Activated CD4-positive, alpha-beta T cell treated with anti-CD3 and anti-CD28 coated beads for 1 hour (primary cell): Measurements from ENCODE around the gene AQP2.

ENCODE experiments used
- DNase-seq: peaks from one replicate; pipeline ENCODE4 v3.0.0-alpha.2; 2020

AQP2 gene

DNA sequence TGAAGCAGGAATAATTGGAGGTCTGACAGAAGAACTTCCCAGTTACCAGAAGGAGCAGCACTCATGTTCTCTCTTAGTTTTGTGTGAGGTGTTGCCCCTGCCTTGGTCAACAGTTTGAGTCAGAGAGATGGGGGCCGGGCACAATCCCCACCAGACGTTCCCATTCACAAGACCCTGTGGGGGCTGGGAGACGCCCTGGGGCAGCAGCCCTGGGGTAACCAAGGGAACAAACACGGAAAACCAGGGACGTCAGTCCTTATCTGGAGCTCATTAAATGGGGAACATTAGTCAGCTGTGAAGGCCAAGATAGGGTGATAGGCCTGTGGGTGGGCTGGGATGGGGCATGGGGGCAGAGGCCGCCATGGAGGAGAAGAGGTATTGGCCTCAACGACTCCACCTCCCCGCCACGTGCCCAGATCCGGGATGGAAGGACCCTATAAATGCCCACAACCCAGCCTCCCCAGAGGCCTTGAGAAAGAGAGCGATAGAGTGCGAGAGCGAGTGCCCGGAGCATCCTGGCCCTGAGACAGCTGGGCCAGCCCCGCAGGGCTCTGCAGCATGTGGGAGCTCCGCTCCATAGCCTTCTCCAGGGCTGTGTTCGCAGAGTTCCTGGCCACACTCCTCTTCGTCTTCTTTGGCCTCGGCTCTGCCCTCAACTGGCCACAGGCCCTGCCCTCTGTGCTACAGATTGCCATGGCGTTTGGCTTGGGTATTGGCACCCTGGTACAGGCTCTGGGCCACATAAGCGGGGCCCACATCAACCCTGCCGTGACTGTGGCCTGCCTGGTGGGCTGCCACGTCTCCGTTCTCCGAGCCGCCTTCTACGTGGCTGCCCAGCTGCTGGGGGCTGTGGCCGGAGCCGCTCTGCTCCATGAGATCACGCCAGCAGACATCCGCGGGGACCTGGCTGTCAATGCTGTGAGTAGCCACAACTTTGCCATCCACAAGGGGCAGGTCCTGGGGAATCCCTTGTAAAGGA is at the start of gene AQP2:
Gene AQP2 (plus strand): TSS at position 465 of the 979 bp plus-strand sequence. CDS start 94 bp downstream, at position 559.
- no peak for DNase-seq

DNA sequence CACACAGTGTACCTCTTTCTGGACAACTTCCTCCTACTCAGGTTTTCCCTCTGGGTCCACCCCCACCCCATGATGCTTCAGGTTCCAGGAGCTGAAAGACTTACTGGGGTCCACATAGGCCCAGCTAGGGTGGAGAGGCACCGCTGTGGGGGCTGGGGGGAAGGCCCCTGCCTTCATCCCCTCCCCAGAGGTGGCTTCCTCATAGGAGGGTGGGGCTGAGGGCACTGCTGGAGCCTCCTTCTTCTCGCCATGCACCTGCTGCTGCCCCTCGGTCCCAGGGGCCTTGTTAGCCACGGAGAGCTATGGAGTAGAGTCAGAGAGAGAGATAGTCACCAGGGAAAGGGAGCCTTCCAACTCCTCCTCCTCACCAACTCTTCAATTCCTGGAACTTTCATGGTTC is 49.5 kb upstream of the AQP2 start:
- DNase-seq = no peak

- DNase-seq = no peak
Measured at GRCh38 chr12:49901986-49902385, 48.6 kb upstream of the AQP2 start.

DNA sequence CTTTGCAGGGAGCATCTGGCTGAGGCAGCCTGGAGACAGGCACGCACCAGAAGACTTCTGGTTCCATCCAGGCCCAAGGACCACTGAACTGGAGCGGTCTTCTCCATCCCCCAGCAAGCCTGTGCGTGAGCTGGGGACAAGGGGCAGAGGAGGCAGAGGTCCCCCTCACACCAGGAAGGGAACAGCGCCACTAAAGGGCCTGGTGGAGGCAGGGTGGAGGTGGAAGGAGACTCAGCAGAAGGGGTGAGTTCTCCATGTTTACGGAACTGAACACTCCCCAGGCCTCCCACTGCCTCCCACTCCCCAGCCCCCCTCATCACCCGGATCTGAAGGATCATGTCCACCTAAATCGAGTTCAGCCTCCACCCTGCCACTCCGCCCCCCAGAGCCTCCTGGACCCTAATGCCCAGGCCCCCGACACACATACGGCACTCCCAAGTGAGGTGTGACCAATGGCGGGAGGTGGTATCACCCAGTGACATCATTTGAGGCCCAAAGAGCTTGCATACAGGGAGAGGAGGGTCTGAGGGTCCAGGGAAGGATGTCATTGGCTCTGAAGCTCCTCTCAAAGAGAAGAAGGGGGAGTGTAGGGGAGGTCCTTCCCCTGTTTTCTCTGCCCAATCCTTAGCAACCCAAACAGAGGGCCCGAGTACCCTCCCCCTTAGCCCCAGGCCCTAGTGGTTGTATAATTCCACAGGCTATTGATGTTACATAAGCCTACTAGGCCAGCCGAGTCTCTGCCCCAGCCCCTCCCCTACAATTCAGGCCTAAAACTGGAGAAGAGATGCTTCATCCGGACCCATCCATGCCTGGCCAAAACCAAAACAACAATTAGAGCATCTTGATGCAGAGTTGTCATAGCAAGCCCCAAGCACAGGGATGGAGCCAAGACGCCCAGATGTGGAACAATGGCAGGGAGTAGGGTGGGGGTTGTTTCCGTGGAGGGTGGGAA is 47.9 kb upstream of the AQP2 start:
- no peak for DNase-seq

DNA sequence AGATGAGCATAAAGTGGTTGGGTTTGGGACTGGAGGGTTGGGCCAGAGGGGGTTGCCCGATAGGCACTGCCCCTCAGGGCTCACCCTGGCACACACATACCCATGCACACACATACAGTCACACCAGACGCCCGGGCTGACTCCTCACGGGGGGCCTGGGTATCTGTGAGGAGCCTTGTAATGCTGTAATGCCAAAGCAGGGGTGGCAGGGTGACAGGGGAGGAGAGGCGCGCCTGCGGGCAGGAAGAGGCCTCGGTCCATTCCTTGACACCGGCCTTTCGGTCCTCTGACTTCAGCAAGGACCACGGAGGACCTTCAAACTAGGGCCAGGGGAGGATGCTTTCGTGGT is 47.2 kb upstream of the AQP2 start:
- no peak for DNase-seq

GRCh38 chr12:49903700-49904423 is 46.7 kb upstream of the AQP2 start, which contains the start of gene FAIM2:
Gene FAIM2 (minus strand): TSS chr12:49903900. CDS start chr12:49903792, 108 bp downstream.
- no peak for DNase-seq

DNA sequence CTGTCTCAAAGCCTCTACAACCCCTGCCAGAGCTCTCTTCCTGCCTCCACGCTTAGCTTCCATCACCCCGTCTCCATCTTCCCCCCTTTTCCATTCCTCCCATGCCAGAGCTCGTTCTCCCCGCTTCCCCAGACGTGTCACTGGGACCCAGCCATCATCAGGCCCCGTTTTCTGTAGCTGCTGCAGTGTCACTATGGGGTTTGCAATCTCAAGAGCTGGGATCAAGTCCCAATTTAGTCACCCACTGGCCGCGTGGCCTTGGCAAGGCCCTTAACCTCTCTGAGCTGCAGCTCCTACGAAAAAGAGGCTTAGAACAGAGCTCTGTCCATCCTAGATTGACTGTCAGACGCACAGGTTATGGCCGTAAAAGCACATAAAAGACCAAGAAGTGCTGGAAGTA is 45.9 kb upstream of the AQP2 start:
- DNase-seq = no peak

DNA sequence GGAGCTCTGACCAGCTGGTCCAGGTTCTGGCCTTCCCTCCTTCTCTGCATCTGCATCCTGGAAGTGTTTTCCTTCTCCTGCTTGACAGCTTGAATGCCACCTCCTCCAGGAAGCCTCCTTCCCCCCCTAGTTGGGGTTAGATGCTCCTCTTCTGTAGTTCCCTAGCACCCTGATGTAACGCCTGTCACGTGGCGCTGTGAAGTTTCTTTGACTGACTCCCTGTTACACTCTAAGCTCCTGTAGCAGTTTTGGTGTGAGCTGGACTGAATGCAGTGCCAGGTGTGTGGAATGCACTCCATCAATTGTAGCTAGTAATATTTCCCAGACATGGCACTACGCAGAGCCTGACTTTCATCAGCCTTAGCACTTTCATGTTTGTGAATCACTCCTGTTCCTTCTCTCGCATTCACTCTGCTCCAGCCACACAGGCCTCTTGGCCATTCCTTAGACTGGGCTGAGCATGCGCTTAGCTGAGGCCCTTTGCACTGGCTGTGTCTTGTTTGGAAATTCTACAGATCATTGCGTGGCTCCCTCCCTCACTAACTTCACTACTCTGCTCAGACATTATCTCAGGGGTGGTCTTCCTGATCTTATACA is 44.7 kb upstream of the AQP2 start:
- no peak for DNase-seq

DNA sequence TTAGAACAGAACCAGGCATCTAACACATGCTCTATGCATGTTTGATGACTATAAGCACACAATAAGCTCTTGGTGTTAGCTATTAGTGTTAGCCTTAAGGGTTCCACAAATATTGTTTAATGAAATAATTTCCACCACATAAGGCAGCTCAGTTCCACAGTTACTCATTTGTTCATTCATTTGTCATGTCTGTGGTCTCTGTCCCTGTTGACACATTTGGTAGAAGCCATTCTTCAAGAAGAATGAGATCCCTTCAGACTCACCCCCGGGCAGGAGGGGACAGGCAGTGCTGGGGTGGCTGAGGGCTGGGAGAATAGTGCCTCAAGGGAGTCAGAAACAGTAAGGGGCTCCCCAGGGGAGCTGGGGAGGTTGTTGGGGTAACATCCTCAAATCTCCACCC is 43.2 kb upstream of the AQP2 start:
- DNase-seq = no peak

- DNase-seq = no peak
Measured at GRCh38 chr12:49909356-49909755, 41.2 kb upstream of the AQP2 start.

- no peak for DNase-seq
Measured at GRCh38 chr12:49909826-49910225, 40.7 kb upstream of the AQP2 start.

DNA sequence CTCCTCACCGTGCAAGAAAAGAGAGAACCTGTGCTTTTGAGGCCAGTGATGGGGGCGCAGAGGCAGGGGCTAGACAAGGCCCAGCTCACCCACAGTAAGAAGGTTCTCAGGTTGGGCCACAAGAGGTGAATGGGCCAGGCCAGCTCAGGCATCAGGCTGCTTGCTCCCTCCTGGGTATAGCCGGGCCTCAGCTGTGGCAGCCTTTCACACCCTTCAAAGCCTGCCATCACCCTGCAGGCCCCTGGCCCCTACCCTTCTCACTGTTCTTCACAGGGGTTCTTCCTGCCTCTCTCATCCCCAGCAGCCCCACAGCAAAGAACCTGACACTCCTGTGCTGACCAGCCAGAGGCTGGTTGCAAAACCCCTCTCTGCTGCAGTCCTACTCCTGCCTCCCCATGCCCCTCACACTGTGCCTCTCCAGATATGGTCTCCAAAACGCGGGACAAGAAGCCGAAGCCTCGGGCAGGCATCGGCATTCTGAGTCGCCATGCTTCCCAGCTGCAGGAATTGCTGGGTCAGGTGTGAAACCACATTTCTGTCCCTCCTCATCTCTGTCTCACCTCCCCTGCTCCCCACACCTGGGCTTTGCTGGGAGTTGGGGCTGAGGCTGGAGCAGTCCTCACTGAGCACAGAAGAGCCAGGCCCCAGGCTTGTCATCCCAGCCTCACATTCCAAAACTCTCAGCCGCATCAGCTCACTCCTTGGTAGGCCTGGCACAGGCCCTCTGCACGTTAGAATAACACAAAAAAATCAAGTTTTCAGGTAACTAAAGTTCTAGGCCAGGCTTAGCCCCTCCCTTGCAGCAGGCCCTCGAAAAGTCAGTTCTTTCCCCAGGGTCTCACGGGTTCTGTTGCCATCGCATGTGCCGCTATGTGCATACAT is 40.0 kb upstream of the AQP2 start:
- no peak for DNase-seq

DNA sequence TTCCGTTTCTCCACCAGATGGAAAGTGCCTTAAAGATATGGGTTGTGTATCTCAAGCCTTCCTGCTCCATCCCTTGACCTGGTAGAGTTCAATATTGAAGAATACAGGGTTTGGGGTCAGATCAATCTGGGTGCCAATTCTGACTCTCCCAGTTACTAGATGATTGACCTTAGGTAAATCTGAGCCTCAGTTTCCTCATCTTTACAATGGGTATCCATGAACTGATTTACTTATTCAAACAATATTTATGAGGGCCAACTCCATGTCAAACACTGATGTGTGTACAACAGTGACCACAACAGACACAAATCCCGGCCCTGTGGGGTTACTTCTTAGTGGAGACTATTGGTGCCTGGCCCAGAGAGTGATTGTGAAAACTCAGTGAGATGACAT is 39.3 kb upstream of the AQP2 start:
- DNase-seq = no peak

GRCh38 chr12:49912345-49913255 is 37.9 kb upstream of the AQP2 start:
- no peak for DNase-seq

GRCh38 chr12:49916129-49916919 is 34.2 kb upstream of the AQP2 start:
- no peak for DNase-seq

DNA sequence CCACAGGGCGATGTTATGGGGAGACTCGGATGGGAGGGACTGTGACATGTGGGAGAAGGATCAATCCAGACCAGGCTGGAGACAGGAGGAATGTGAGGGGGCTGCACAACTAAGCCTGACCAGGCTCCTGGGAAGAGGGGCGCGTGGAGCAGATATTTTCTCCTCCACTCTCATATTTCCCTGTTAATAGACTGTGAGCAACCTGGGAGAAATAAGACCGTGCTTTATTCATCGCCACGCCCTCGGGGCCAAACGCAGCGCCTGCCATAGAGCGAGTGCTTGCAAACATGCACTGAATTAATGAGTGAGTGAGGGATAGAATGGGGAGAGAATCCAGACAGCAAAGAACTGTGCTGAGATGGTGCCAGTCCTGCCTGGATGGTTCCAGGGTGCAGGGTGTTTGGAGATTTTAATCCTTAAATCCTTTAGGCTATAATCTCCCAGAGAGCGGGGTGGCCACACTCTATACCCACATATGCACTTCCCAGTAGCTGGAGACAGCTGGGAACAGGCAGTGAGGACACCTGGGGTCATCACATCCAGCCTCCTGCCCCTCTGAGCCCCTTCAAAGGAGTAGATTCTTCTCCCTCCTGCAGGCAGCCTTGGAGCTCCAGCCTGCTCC is 33.3 kb upstream of the AQP2 start:
- no peak for DNase-seq

DNA sequence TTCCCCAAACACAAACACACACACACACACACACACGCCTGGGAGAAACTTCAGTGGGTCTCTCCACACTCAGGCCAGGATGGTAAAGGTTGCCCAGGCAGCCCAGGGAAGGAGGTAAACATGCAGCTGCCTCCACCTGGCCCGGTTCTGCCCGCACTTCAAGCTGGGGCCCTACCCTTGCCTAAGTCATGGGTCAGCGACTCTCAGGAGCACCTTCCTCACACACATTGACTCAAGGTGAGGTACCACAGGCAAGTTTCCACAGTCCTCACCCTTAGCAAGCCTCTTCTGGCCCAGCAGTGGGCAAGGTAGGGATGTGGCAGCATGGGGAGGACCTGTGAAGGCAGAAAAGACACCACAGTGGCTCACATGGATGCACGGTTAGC is 32.8 kb upstream of the AQP2 start:
- DNase-seq = no peak

GRCh38 chr12:49920241-49920914 is 30.2 kb upstream of the AQP2 start:
- no peak for DNase-seq
